Lower leg skin (tissue), 4 donors: ENCODE results near the gene SCN1B. TPM values are rescaled to one million over a fixed set of nuclear protein-coding genes. Genes with fewer than 3 reads are reported as not detected.
A peak's percentile ranks its signal among the peaks of the same experiment; 100 is the strongest.

Experiments
- DNase-seq, 2 donors: peaks; one replicate each; pipeline ENCODE4 v3.0.0-alpha.2; 2019; ENCODE audit warnings: low spot score in 2 of 2
- H3K4me3 ChIP-seq: fragments of 200-600 bp; sonication (generic); 2 replicates; pipeline ENCODE4 v1.5.1; 2017; ENCODE audit warnings: mild to moderate bottlenecking, low read depth; ENCODE audit not compliant: poor library complexity, severe bottlenecking
- CTCF ChIP-seq, 3 donors: fragments of 450-650 bp; IDR thresholded peaks; one replicate each; pipeline ENCODE4 v1.5.1; 2016; ENCODE audit warnings: antibody characterized with exemption in 3 of 3, mild to moderate bottlenecking in 3 of 3, moderate library complexity in 2 of 3
- POLR2A ChIP-seq, 2 donors: fragments of 450-650 bp; IDR thresholded peaks; one replicate each; pipeline ENCODE4 v1.6.1; 2016 to 2017; ENCODE audit warnings: antibody characterized with exemption in 2 of 2, mild to moderate bottlenecking in 1 of 2, moderate library complexity in 1 of 2
- WGBS, 2 donors: methylation state at CpG; one replicate each; pipeline ENCODE4 v1.1.5; 2018; 5-methylcytosine and 5-hydroxymethylcytosine counted together
- intact Hi-C: fragments of 100-400 bp; cut with DNase I; formaldehyde crosslinking; loops from one replicate; pipeline ENCODE4 v1.15.0; 2023; ENCODE audit warnings: low total_unique reads
- total RNA-seq, 4 donors: library from RNA; depleted of rRNA; stranded (reverse); fragments of >200 nt; gene quantifications; one replicate each; pipeline ENCODE4 v1.1.0, GENCODE V29; 2016

SCN1B gene
- total RNA-seq, 4 donors from 2014 or later = 1.1 to 4.4 (median 3.0) TPM

GRCh38 chr19:35041548-35042055 lies 11.3 kb downstream of the SCN1B start, which contains the start of gene HPN:
Gene HPN, plus strand, starts transcription at chr19:35041721. Its CDS starts 786 bp downstream, at chr19:35042507.
- intact Hi-C loops = no loop called here
- no peak for TF ChIP-seq CTCF (IDR thresholded peaks at IDR 0.05)
- TF ChIP-seq POLR2A (IDR thresholded peaks at IDR 0.05) = no peak
- WGBS, 2 donors = 58 to 62% methylated on average over 7 to 19 of the region's 19 CpGs
- no peak within 1 kb of the TSS for H3K4me3 ChIP-seq
- DNase-seq = no peak

GRCh38 chr19:35042056-35042730 lies 11.9 kb downstream of the SCN1B start:
- WGBS, 2 donors = 74 to 76% methylated on average over 14 of the region's 14 CpGs
- intact Hi-C loops = no loop called here
- no peak for DNase-seq
- TF ChIP-seq CTCF (IDR thresholded peaks at IDR 0.05) (no peak), POLR2A (IDR thresholded peaks at IDR 0.05) (no peak)
- no peak overlapping the region for H3K4me3 ChIP-seq

- TF ChIP-seq POLR2A (IDR thresholded peaks at IDR 0.05) (no peak), CTCF (IDR thresholded peaks at IDR 0.05) (no peak)
- DNase-seq = no peak
Observed at GRCh38 chr19:35042954-35043604, 12.8 kb downstream of the SCN1B start.

GRCh38 chr19:35043906-35044305 lies 13.6 kb downstream of the SCN1B start:
- WGBS, 2 donors = 64 to 77% methylated on average over 14 of the region's 14 CpGs
- DNase-seq = no peak
- no peak overlapping the region for H3K4me3 ChIP-seq
- intact Hi-C loops = no loop called here
- TF ChIP-seq CTCF (IDR thresholded peaks at IDR 0.05) (no peak), POLR2A (IDR thresholded peaks at IDR 0.05) (no peak)

More at GRCh38 chr19:35042954-35043604, 12.8 kb downstream of the SCN1B start:
- H3K4me3 ChIP-seq = no peak overlapping the region
- 75 to 89% methylated on average over 14 of the region's 14 CpGs for WGBS, 2 donors
- intact Hi-C loops = no loop called here

GRCh38 chr19:35044317-35045117 lies 14.2 kb downstream of the SCN1B start:
- no peak for DNase-seq
- intact Hi-C loops = no loop called here
- TF ChIP-seq CTCF (IDR thresholded peaks at IDR 0.05) (peak in 1 of 3 donors; percentile 84), POLR2A (IDR thresholded peaks at IDR 0.05) (no peak)
- no peak overlapping the region for H3K4me3 ChIP-seq
- 62 to 64% methylated on average over 9 of the region's 9 CpGs for WGBS, 2 donors
